HK-2 (cell line): ENCODE measurements around the gene TIMP2.
"Not testable (repeated sequence)": the region's sequence is repeated elsewhere in the genome, so short reads cannot be mapped to it uniquely, and the experiment has no call there.

ENCODE experiments used
- DNase-seq: peaks from one replicate; pipeline ENCODE4 v3.0.0-alpha.2; 2018; ENCODE audit not compliant: unreplicated experiment

Gene TIMP2

GRCh38 chr17:78933025-78933958 lies 8.1 kb upstream of the TIMP2 start:
- peak; percentile 81 for DNase-seq

- DNase-seq = no peak
These were observed 5.0 kb upstream of the TIMP2 start for GRCh38 chr17:78929908-78930775.

- DNase-seq = no peak
These were observed 722 bp upstream of the TIMP2 start for GRCh38 chr17:78925662-78926555.

- DNase-seq = peak; percentile 22
These were observed 571 bp downstream of the TIMP2 start for GRCh38 chr17:78924481-78925151.

- peak; percentile 53 for DNase-seq
These were observed 1.3 kb downstream of the TIMP2 start for GRCh38 chr17:78923660-78924453.

GRCh38 chr17:78922816-78923498 lies 2.2 kb downstream of the TIMP2 start:
- DNase-seq = no peak

GRCh38 chr17:78921437-78921971 lies 3.7 kb downstream of the TIMP2 start:
- DNase-seq = no peak

- no peak for DNase-seq
These were observed 4.7 kb downstream of the TIMP2 start for GRCh38 chr17:78920528-78920927.

GRCh38 chr17:78919861-78920450 lies 5.2 kb downstream of the TIMP2 start:
- no peak for DNase-seq

GRCh38 chr17:78918979-78919378 lies 6.2 kb downstream of the TIMP2 start:
- DNase-seq = no peak

- DNase-seq = no peak
These were observed 7.5 kb downstream of the TIMP2 start for GRCh38 chr17:78917451-78918275.

- peak; percentile 34 for DNase-seq
These were observed 9.1 kb downstream of the TIMP2 start for GRCh38 chr17:78915872-78916632.

GRCh38 chr17:78913115-78913514 lies 12.1 kb downstream of the TIMP2 start:
- no peak for DNase-seq

- DNase-seq = no peak
These were observed 13.1 kb downstream of the TIMP2 start for GRCh38 chr17:78912082-78912481.

GRCh38 chr17:78911543-78911942 lies 13.6 kb downstream of the TIMP2 start:
- not testable (repeated sequence) for DNase-seq

- DNase-seq = no peak
These were observed 14.5 kb downstream of the TIMP2 start for GRCh38 chr17:78910497-78911284.
